Measurements from ENCODE around the gene CEP41. TPM values are rescaled to one million over a fixed set of nuclear protein-coding genes. Genes with fewer than 3 reads are reported as not detected.
A peak's percentile ranks its signal among the peaks of the same experiment; 100 is the strongest.

Gene CEP41
- total and polyA plus RNA-seq, 7 donors: 1.2 to 11.9 (median 7.2) TPM

GRCh38 chr7:130390486-130390885 lies 50.3 kb downstream of the CEP41 start:
- 96% methylated on average over 1 of the region's 1 CpG for WGBS, 2 donors

GRCh38 chr7:130388671-130389070 lies 52.1 kb downstream of the CEP41 start:
- Histone ChIP-seq H3K27ac (no peak overlapping the region), H3K27me3 (no peaks in the 10 kb centered on the region), H3K4me3 (no peak overlapping the region), H3K36me3 (no peaks in the 10 kb centered on the region), H3K9me3 (no peaks in the 10 kb centered on the region), H3K4me1 (peaks cover 0 to 15% (median 10%) of the 10 kb centered on the region in 4 donors)
- 95 to 98% methylated on average over 2 of the region's 2 CpGs for WGBS, 2 donors
- no peak for DNase-seq
- no peak for TF ChIP-seq CTCF (IDR thresholded peaks at IDR 0.05)
- no peak for TF ChIP-seq EP300 (IDR thresholded peaks at IDR 0.05)
- no peak for TF ChIP-seq POLR2A (IDR thresholded peaks at IDR 0.05)
- no peak for TF ChIP-seq POLR2AphosphoS5 (IDR thresholded peaks at IDR 0.05)
- intact Hi-C loops (cut with DNase I): no loop called here

More at GRCh38 chr7:130390486-130390885, 50.3 kb downstream of the CEP41 start:
- Histone ChIP-seq H3K9me3 (no peaks in the 10 kb centered on the region), H3K36me3 (no peaks in the 10 kb centered on the region), H3K4me3 (no peak overlapping the region), H3K27me3 (no peaks in the 10 kb centered on the region), H3K4me1 (peaks cover 0 to 22% (median 11%) of the 10 kb centered on the region in 4 donors), H3K27ac (no peak overlapping the region)
- DNase-seq: no peak
- intact Hi-C loops (cut with DNase I): no loop called here
- TF ChIP-seq POLR2AphosphoS5 (IDR thresholded peaks at IDR 0.05) (no peak), POLR2A (IDR thresholded peaks at IDR 0.05) (no peak), EP300 (IDR thresholded peaks at IDR 0.05) (no peak), CTCF (IDR thresholded peaks at IDR 0.05) (no peak)

- Histone ChIP-seq H3K27ac (no peak overlapping the region), H3K4me1 (peaks cover 0 to 9% (median 3%) of the 10 kb centered on the region in 4 donors), H3K36me3 (no peaks in the 10 kb centered on the region), H3K9me3 (no peaks in the 10 kb centered on the region), H3K27me3 (no peaks in the 10 kb centered on the region), H3K4me3 (no peak overlapping the region)
- no peak for TF ChIP-seq POLR2AphosphoS5 (IDR thresholded peaks at IDR 0.05)
- TF ChIP-seq POLR2A (IDR thresholded peaks at IDR 0.05): no peak
- no peak for TF ChIP-seq CTCF (IDR thresholded peaks at IDR 0.05)
- no peak for TF ChIP-seq EP300 (IDR thresholded peaks at IDR 0.05)
- peak; percentile 34 for DNase-seq
- intact Hi-C loops (cut with DNase I): no loop called here
- 84 to 89% methylated on average over 12 of the region's 12 CpGs for WGBS, 2 donors
These were observed 53.0 kb downstream of the CEP41 start for GRCh38 chr7:130387628-130388403.

- no peaks in the 10 kb centered on the region for H3K27me3 ChIP-seq
- H3K4me3 ChIP-seq: no peak overlapping the region
- H3K9me3 ChIP-seq: no peaks in the 10 kb centered on the region
- DNase-seq: no peak
- H3K36me3 ChIP-seq: no peaks in the 10 kb centered on the region
- TF ChIP-seq POLR2A (IDR thresholded peaks at IDR 0.05) (no peak), CTCF (IDR thresholded peaks at IDR 0.05) (no peak)
- peaks cover 0 to 4% (median 0%) of the 10 kb centered on the region in 4 donors for H3K4me1 ChIP-seq
- intact Hi-C loops (cut with DNase I): no loop called here
- H3K27ac ChIP-seq: no peak overlapping the region
- 90 to 94% methylated on average over 3 of the region's 3 CpGs for WGBS, 2 donors
These were observed 53.5 kb downstream of the CEP41 start for GRCh38 chr7:130387306-130387627.

GRCh38 chr7:130386876-130387275 lies 53.9 kb downstream of the CEP41 start:
- no peaks in the 10 kb centered on the region for H3K36me3 ChIP-seq
- no peak overlapping the region for H3K4me3 ChIP-seq
- H3K9me3 ChIP-seq: no peaks in the 10 kb centered on the region
- peaks cover 0 to 2% (median 0%) of the 10 kb centered on the region in 4 donors for H3K4me1 ChIP-seq
- TF ChIP-seq EP300 (IDR thresholded peaks at IDR 0.05) (no peak), POLR2A (IDR thresholded peaks at IDR 0.05) (no peak), CTCF (IDR thresholded peaks at IDR 0.05) (no peak), POLR2AphosphoS5 (IDR thresholded peaks at IDR 0.05) (no peak)
- H3K27ac ChIP-seq: no peak overlapping the region
- intact Hi-C loops (cut with DNase I): no loop called here
- peak; percentile 54 for DNase-seq
- no peaks in the 10 kb centered on the region for H3K27me3 ChIP-seq
- 95 to 96% methylated on average over 3 of the region's 3 CpGs for WGBS, 2 donors

All from sigmoid colon (tissue), 7 donors.